DND-41 (cell line): ENCODE data around the gene TBC1D4.

ENCODE experiments used
- EZH2 ChIP-seq: IDR thresholded peaks from 3 replicates; pipeline ENCODE4 v1.6.1; 2012; ENCODE audit warnings: borderline replicate concordance, low read depth, mild to moderate bottlenecking, moderate library complexity, low read length, inconsistent platforms; ENCODE audit not compliant: severe bottlenecking
- TF ChIP-seq, protein P1 (sequence below): IDR thresholded peaks from 2 replicates; pipeline ENCODE4 v1.5.1; 2012; ENCODE audit warnings: borderline replicate concordance, low read length, moderate library complexity, mild to moderate bottlenecking; ENCODE audit not compliant: poor library complexity, severe bottlenecking; ENCODE audit errors: extremely low read depth

DNA sequence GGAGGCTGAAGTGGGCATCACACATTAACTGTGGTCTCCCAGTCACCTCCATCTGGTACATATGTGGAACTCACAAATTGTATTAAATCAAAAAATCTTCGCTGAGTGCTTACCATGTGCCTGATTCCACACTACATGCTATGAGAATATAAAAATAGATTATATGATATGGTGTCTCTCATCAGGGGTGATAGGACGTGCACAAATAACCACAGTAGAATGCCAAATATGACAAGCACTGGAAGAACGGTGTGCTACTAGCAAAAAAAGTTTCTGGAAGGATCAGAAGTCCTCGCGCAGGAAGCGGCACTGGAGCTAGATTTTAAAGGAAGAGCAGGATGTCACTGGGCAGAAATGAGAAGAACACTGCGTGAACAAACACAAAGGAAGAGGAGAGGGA is 62.3 kb downstream of the TBC1D4 start:
- TF ChIP-seq, protein P1, sequence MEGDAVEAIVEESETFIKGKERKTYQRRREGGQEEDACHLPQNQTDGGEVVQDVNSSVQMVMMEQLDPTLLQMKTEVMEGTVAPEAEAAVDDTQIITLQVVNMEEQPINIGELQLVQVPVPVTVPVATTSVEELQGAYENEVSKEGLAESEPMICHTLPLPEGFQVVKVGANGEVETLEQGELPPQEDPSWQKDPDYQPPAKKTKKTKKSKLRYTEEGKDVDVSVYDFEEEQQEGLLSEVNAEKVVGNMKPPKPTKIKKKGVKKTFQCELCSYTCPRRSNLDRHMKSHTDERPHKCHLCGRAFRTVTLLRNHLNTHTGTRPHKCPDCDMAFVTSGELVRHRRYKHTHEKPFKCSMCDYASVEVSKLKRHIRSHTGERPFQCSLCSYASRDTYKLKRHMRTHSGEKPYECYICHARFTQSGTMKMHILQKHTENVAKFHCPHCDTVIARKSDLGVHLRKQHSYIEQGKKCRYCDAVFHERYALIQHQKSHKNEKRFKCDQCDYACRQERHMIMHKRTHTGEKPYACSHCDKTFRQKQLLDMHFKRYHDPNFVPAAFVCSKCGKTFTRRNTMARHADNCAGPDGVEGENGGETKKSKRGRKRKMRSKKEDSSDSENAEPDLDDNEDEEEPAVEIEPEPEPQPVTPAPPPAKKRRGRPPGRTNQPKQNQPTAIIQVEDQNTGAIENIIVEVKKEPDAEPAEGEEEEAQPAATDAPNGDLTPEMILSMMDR = no peak
- no peak for TF ChIP-seq EZH2
